A549 (cell line): ENCODE results near the gene FLNB. TPM values are rescaled to one million over a fixed set of nuclear protein-coding genes. Genes with fewer than 3 reads are reported as not detected.
A peak's percentile ranks its signal among the peaks of the same experiment; 100 is the strongest.

Experiments
- ATAC-seq, 2 experiments: fragments of 200-7000 bp in 1 of 2; fragments of >200 bp in 1 of 2; cut with Nextera tagmentation in 1 of 2; cut with Tn5 transposase in 1 of 2; 3 replicates each; pipeline versions ENCODE4 v1.8.0 to v1.9.1; 2018 to 2020; ENCODE audit warnings: mild to moderate bottlenecking in 1 of 2, moderate library complexity in 1 of 2
- CTCF ChIA-PET: fragments of 300-600 bp; sonication (Branson Sonifier 250); formaldehyde crosslinking; extraction: SDS; loops from one replicate; lab custom pipeline; 2021; ENCODE audit warnings: antibody characterized with exemption, inconsistent platforms; lab: Yijun Ruan, JAX
- POLR2A ChIA-PET: fragments of 350-600 bp; formaldehyde crosslinking; extraction: SDS; loops from one replicate; lab custom pipeline; 2021; ENCODE audit warnings: antibody characterized with exemption, inconsistent platforms; lab: Yijun Ruan, JAX
- DNase-seq, 2 experiments: peaks; one replicate each; pipeline versions ENCODE4 v3.0.0 to v3.0.0-alpha.2; 2011 to 2016; ENCODE audit warnings: low read depth in 1 of 2, low spot score in 1 of 2
- FAIRE-seq: peaks from 2 replicates; lab custom pipeline; 2011; peaks lifted over from hg19 to GRCh38; lab: Jason Lieb, UNC
- H3K27ac ChIP-seq, 2 experiments: fragments of >200 bp; sonication (Bioruptor Twin); formaldehyde crosslinking; 3 replicates each; pipeline ENCODE4 v1.5.1; 2016 to 2017
- H3K4me1 ChIP-seq: fragments of >200 bp; sonication (Bioruptor Twin); formaldehyde crosslinking; 3 replicates; pipeline ENCODE4 v1.6.1; 2016
- H3K4me2 ChIP-seq: fragments of >200 bp; sonication (Bioruptor Twin); formaldehyde crosslinking; 3 replicates; pipeline ENCODE4 v1.6.1; 2016
- H3K4me3 ChIP-seq: fragments of >200 bp; sonication (Bioruptor Twin); formaldehyde crosslinking; 3 replicates; pipeline ENCODE4 v1.5.1; 2016
- H3K9me3 ChIP-seq: fragments of >200 bp; sonication (Bioruptor Twin); formaldehyde crosslinking; 3 replicates; pipeline ENCODE4 v1.6.1; 2016
- ATOH8 ChIP-seq: fragments of 250-450 bp; sonication (Bioruptor Pico); IDR thresholded peaks from 2 replicates; pipeline ENCODE4 v1.5.0; 2020; ENCODE audit warnings: low read depth, mild to moderate bottlenecking, moderate library complexity
- CEBPB ChIP-seq, 2 experiments: fragments of >200 bp in 1 of 2; sonication (Bioruptor Twin) in 1 of 2; formaldehyde crosslinking in 1 of 2; IDR thresholded peaks; 2 replicates each; pipeline ENCODE4 v1.6.1; 2012 to 2016
- CTCF ChIP-seq: fragments of >200 bp; sonication (Bioruptor Twin); formaldehyde crosslinking; IDR thresholded peaks from 3 replicates; pipeline ENCODE4 v1.5.1; 2016
- ELK1 ChIP-seq: fragments of 150-350 bp; IDR thresholded peaks from 2 replicates; pipeline ENCODE4 v1.6.1; 2014; ENCODE audit warnings: low read depth, mild to moderate bottlenecking, low read length
- FOSB ChIP-seq: fragments of 250-450 bp; sonication (Bioruptor Pico); IDR thresholded peaks from 2 replicates; pipeline ENCODE4 v1.5.0; 2020; ENCODE audit warnings: mild to moderate bottlenecking, moderate library complexity
- GATA3 ChIP-seq: IDR thresholded peaks from 2 replicates; pipeline ENCODE4 v1.6.1; 2012; ENCODE audit warnings: borderline replicate concordance
- HMGXB4 ChIP-seq: fragments of 250-450 bp; sonication (Bioruptor Pico); IDR thresholded peaks from 2 replicates; pipeline ENCODE4 v1.5.0; 2021; ENCODE audit warnings: mild to moderate bottlenecking, moderate library complexity, borderline replicate concordance
- HOXB13 ChIP-seq: fragments of 250-450 bp; sonication (Bioruptor Pico); IDR thresholded peaks from 2 replicates; pipeline ENCODE4 v1.5.0; 2020; ENCODE audit warnings: low read depth, mild to moderate bottlenecking, moderate library complexity
- JUN ChIP-seq, 2 experiments: fragments of >200 bp; sonication (Bioruptor Twin); formaldehyde crosslinking; IDR thresholded peaks; 2 replicates in 1 of 2; 3 replicates in 1 of 2; pipeline ENCODE4 v1.6.1; 2016 to 2017
- KDM1A ChIP-seq: fragments of 200-600 bp; sonication (generic); IDR thresholded peaks from 2 replicates; pipeline ENCODE4 v1.6.1; 2016; ENCODE audit warnings: low read depth, mild to moderate bottlenecking
- MYC ChIP-seq: IDR thresholded peaks from 2 replicates; pipeline ENCODE4 v1.6.1; 2012; ENCODE audit warnings: mild to moderate bottlenecking, inconsistent platforms, low read length, improper control_type of control experiment, borderline replicate concordance
- NPAS2 ChIP-seq: fragments of 250-450 bp; sonication (Bioruptor Pico); IDR thresholded peaks from 2 replicates; pipeline ENCODE4 v1.8.0; 2022; ENCODE audit warnings: mild to moderate bottlenecking, moderate library complexity, borderline replicate concordance
- PBX3 ChIP-seq: IDR thresholded peaks from 2 replicates; pipeline ENCODE4 v1.6.1; 2012
- PHF8 ChIP-seq: fragments of 200-600 bp; sonication (generic); IDR thresholded peaks from 2 replicates; pipeline ENCODE4 v1.6.1; 2016; ENCODE audit warnings: low read depth, mild to moderate bottlenecking, antibody characterized with exemption, moderate library complexity, borderline replicate concordance
- RNF2 ChIP-seq: fragments of 200-600 bp; sonication (generic); IDR thresholded peaks from 2 replicates; pipeline ENCODE4 v1.6.1; 2016; ENCODE audit warnings: low read depth, mild to moderate bottlenecking, antibody characterized with exemption, moderate library complexity, borderline replicate concordance
- SMC3 ChIP-seq: fragments of >200 bp; sonication (Bioruptor Twin); formaldehyde crosslinking; IDR thresholded peaks from 3 replicates; pipeline ENCODE4 v1.6.1; 2018; ENCODE audit warnings: inconsistent platforms
- TP53 ChIP-seq: fragments of 250-450 bp; sonication (Bioruptor Pico); IDR thresholded peaks from 2 replicates; pipeline ENCODE4 v1.5.0; 2021; ENCODE audit warnings: mild to moderate bottlenecking, moderate library complexity
- WGBS: methylation state at CpG from one replicate; pipeline ENCODE4 v1.1.6; 2017; ENCODE audit errors: missing lambda C conversion rate; 5-methylcytosine and 5-hydroxymethylcytosine counted together
- polyA plus RNA-seq, 4 experiments: library from polyadenylated mRNA; depleted of rRNA in 3 of 4; stranded (reverse); fragments of >200 nt; fragmentation: RNase III in 1 of 4; extraction: RNeasy Plus Mini Kit Qiagen cat#74134 plus additional on column Dnase treatment in 1 of 4; gene quantifications; 2 replicates in 3 of 4; 3 replicates in 1 of 4; pipeline ENCODE4 v1.2.3, GENCODE V29; 2011 to 2017

The FLNB gene
- polyA plus RNA-seq, 2 of the 4 experiments (the other 2 are of a cell fraction): 235 to 439 TPM

- H3K4me1 ChIP-seq: peaks cover 12% of the 10 kb centered on the region
- H3K4me3 ChIP-seq: no peak overlapping the region
- WGBS: 70% methylated on average over 10 of the region's 10 CpGs
- TF ChIP-seq FOSB: no peak
- no peak for TF ChIP-seq SMC3
- TF ChIP-seq PBX3: no peak
- no peak for TF ChIP-seq HOXB13 (CRISPR knock-in tag)
- FAIRE-seq: no peak
- no peaks in the 10 kb centered on the region for H3K9me3 ChIP-seq
- H3K27ac ChIP-seq: peak overlapping the region in 1 of 2 experiments; percentile 44; a peak in 1 of 6 replicates
- H3K4me2 ChIP-seq: no peak overlapping the region
- DNase-seq: no peak
- ATAC-seq: no peak
- ChIA-PET CTCF (interaction anchor here (0.6 to 9.0 kb wide), 16 partner anchors 8 to 379 kb away, joined by 3 to 172 read pairs (median 6); partner anchors contain the start of genes HTD2 and RPP14), POLR2A (interaction anchor here (1.1 kb wide), 1 partner anchor 117 kb away, joined by 3 read pairs; the partner anchor contains the start of genes HTD2 and RPP14)
Measured at GRCh38 chr3:58188921-58189451, 180.8 kb downstream of the FLNB start.

- POLR2A ChIA-PET: interaction anchor here (1.1 kb wide), 1 partner anchor 117 kb away, joined by 3 read pairs; the partner anchor contains the start of genes HTD2 and RPP14
- no peak for ATAC-seq
Measured at GRCh38 chr3:58189691-58190090, 181.5 kb downstream of the FLNB start.

GRCh38 chr3:58190291-58190690, 182.1 kb downstream of the FLNB start:
- POLR2A ChIA-PET: no interaction called here
- DNase-seq (no peak), ATAC-seq (peak in 1 of 2 experiments; percentile 6; a peak in 2 of 6 replicates), FAIRE-seq (no peak)
- no peak overlapping the region for H3K4me2 ChIP-seq
- H3K4me3 ChIP-seq: no peak overlapping the region
- no peak overlapping the region for H3K27ac ChIP-seq
- CTCF ChIA-PET: interaction anchor here (0.6 to 9.0 kb wide), 9 partner anchors 9 to 331 kb away, joined by 3 to 172 read pairs (median 5); partner anchors contain the start of genes DNASE1L3, HTD2 and RPP14
- peaks cover 12% of the 10 kb centered on the region for H3K4me1 ChIP-seq
- H3K9me3 ChIP-seq: no peaks in the 10 kb centered on the region
- TF ChIP-seq JUN (IDR thresholded peaks at IDR 0.05) (no peak), KDM1A (no peak), HMGXB4 (no peak), CTCF (no peak), TP53 (CRISPR knock-in tag) (no peak), PHF8 (no peak), ELK1 (no peak), GATA3 (no peak), RNF2 (no peak), NPAS2 (CRISPR knock-in tag) (no peak), CEBPB (IDR thresholded peaks at IDR 0.05) (no peak)
- WGBS: 92% methylated on average over 3 of the region's 4 CpGs

More at GRCh38 chr3:58189691-58190090, 181.5 kb downstream of the FLNB start:
- DNase-seq (no peak), FAIRE-seq (no peak)
- H3K4me2 ChIP-seq: no peak overlapping the region
- WGBS: 61% methylated on average over 5 of the region's 5 CpGs
- H3K4me1 ChIP-seq: peaks cover 12% of the 10 kb centered on the region
- CTCF ChIA-PET: interaction anchor here (0.8 to 9.0 kb wide), 9 partner anchors 9 to 225 kb away, joined by 3 to 172 read pairs (median 12); partner anchors contain the start of genes HTD2 and RPP14
- H3K4me3 ChIP-seq: no peak overlapping the region
- no peak overlapping the region for H3K27ac ChIP-seq
- TF ChIP-seq ATOH8 (no peak), MYC (no peak), CEBPB (IDR thresholded peaks at IDR 0.05) (no peak)
- TF ChIP-seq, all 56 proteins: peak for 0
- H3K9me3 ChIP-seq: no peaks in the 10 kb centered on the region
